H1 (cell line): Measurements from ENCODE around the gene NOSIP. TPM values are rescaled to one million over a fixed set of nuclear protein-coding genes. Genes with fewer than 3 reads are reported as not detected.
A peak's percentile ranks its signal among the peaks of the same experiment; 100 is the strongest.

Experiments
- CTCF ChIA-PET: fragments of 300-600 bp; sonication (Branson Sonifier 250); formaldehyde crosslinking; loops from one replicate; lab custom pipeline; 2021; ENCODE audit not compliant: partially characterized antibody; lab: Charles Lee
- POLR2A ChIA-PET: fragments of 300-600 bp; sonication (Branson Sonifier 250); formaldehyde crosslinking; loops from one replicate; lab custom pipeline; 2021; ENCODE audit warnings: inconsistent platforms; ENCODE audit not compliant: partially characterized antibody; lab: Charles Lee
- DNase-seq, 2 experiments: peaks; one replicate each; pipeline versions ENCODE4 v3.0.0 to v3.0.0-alpha.2; 2010 to 2022; ENCODE audit warnings: low spot score in 2 of 2, low read depth in 1 of 2, mixed read lengths in 1 of 2
- FAIRE-seq: peaks from 2 replicates; lab custom pipeline; 2011; peaks lifted over from hg19 to GRCh38; lab: Jason Lieb, UNC
- H2AFZ ChIP-seq: 2 replicates; pipeline ENCODE4 v1.8.1; 2012; ENCODE audit warnings: low read length, inconsistent platforms
- H2AK5ac ChIP-seq: 2 replicates; pipeline ENCODE4 v1.6.1; 2013; ENCODE audit warnings: low read depth, low read length
- H2BK120ac ChIP-seq: replicated peaks from 2 replicates; pipeline ENCODE3; 2013; ENCODE audit warnings: low read depth, low read length, inconsistent platforms
- H2BK12ac ChIP-seq: 2 replicates; pipeline ENCODE4 v1.6.1; 2013; ENCODE audit warnings: low read depth, low read length
- H2BK15ac ChIP-seq: 2 replicates; pipeline ENCODE4 v1.6.1; 2013; ENCODE audit warnings: low read length
- H2BK20ac ChIP-seq: 2 replicates; pipeline ENCODE4 v1.6.1; 2013; ENCODE audit warnings: low read length
- H2BK5ac ChIP-seq: 2 replicates; pipeline ENCODE4 v1.6.1; 2013; ENCODE audit warnings: low read depth, low read length
- H3K14ac ChIP-seq: 2 replicates; pipeline ENCODE4 v1.6.1; 2013; ENCODE audit warnings: inconsistent platforms; ENCODE audit not compliant: insufficient read length
- H3K18ac ChIP-seq: 2 replicates; pipeline ENCODE4 v1.6.1; 2013; ENCODE audit warnings: low read length; ENCODE audit errors: extremely low read depth
- H3K23ac ChIP-seq: 2 replicates; pipeline ENCODE4 v1.6.1; 2013; ENCODE audit warnings: inconsistent platforms; ENCODE audit not compliant: insufficient read length
- H3K23me2 ChIP-seq: 2 replicates; pipeline ENCODE4 v1.6.1; 2013; ENCODE audit warnings: low read depth, low read length
- H3K27ac ChIP-seq: 2 replicates; pipeline ENCODE4 v1.6.1; 2011; ENCODE audit warnings: low read depth, low read length, inconsistent platforms
- H3K27me3 ChIP-seq, 4 experiments: replicated peaks in 1 of 4; 1 replicate in 1 of 4; 2 replicates in 3 of 4; pipeline versions ENCODE4 v1.6.1 to v1.8.1; 2011 to 2013; ENCODE audit warnings: low read length in 3 of 4, mild to moderate bottlenecking in 3 of 4, inconsistent platforms in 2 of 4, mixed read lengths in 2 of 4, moderate library complexity in 1 of 4; ENCODE audit not compliant: control insufficient read depth in 3 of 4, insufficient read depth in 3 of 4; ENCODE audit errors: extremely low read depth in 1 of 4
- H3K36me3 ChIP-seq, 4 experiments: 2 replicates each; pipeline versions ENCODE4 v1.6.1 to v1.8.1; 2011 to 2013; ENCODE audit warnings: mild to moderate bottlenecking in 4 of 4, low read length in 3 of 4, moderate library complexity in 2 of 4, control low read depth in 1 of 4, inconsistent platforms in 1 of 4; ENCODE audit not compliant: insufficient read depth in 4 of 4, control insufficient read depth in 2 of 4
- H3K4ac ChIP-seq: replicated peaks from 2 replicates; pipeline ENCODE3; 2013; ENCODE audit warnings: low read length, low read depth, mixed read lengths, inconsistent platforms; ENCODE audit not compliant: insufficient read length
- H3K4me1 ChIP-seq, 4 experiments: replicated peaks in 1 of 4; 1 replicate in 1 of 4; 2 replicates in 3 of 4; pipeline versions ENCODE4 v1.6.1 to v1.8.1; 2011 to 2013; ENCODE audit warnings: low read length in 3 of 4, inconsistent platforms in 2 of 4, mixed read lengths in 1 of 4; ENCODE audit not compliant: insufficient read depth in 4 of 4, control insufficient read depth in 3 of 4
- H3K4me2 ChIP-seq, 2 experiments: 2 replicates each; pipeline versions ENCODE4 v1.6.1 to v1.8.1; 2011 to 2013; ENCODE audit warnings: low read depth in 2 of 2, low read length in 2 of 2, control low read depth in 1 of 2, inconsistent platforms in 1 of 2, mild to moderate bottlenecking in 1 of 2; ENCODE audit not compliant: insufficient read depth in 1 of 2
- H3K4me3 ChIP-seq, 4 experiments: fragments of 200-600, 300-600 bp in 1 of 4; sonication (generic), shearing (Covaris generic), sonication (Bioruptor Twin) in 1 of 4; 2 replicates each; pipeline versions ENCODE4 v1.5.1 to v1.8.1; 2011 to 2016; ENCODE audit warnings: low read length in 4 of 4, low read depth in 3 of 4, control low read depth in 2 of 4, inconsistent platforms in 2 of 4, mild to moderate bottlenecking in 2 of 4, mixed read lengths in 1 of 4, moderate library complexity in 1 of 4; ENCODE audit not compliant: insufficient read depth in 2 of 4; ENCODE audit errors: extremely low read depth in 1 of 4
- H3K56ac ChIP-seq: replicated peaks from 2 replicates; pipeline ENCODE3; 2013; ENCODE audit warnings: low read depth, mild to moderate bottlenecking, mixed read lengths, low read length, inconsistent platforms; ENCODE audit not compliant: insufficient read length
- H3K79me1 ChIP-seq: 2 replicates; pipeline ENCODE4 v1.6.1; 2013; ENCODE audit warnings: low read depth, low read length, control low read depth
- H3K79me2 ChIP-seq, 2 experiments: 2 replicates each; pipeline versions ENCODE4 v1.6.1 to v1.8.1; 2012 to 2013; ENCODE audit warnings: low read length in 2 of 2, mild to moderate bottlenecking in 2 of 2, inconsistent platforms in 1 of 2; ENCODE audit not compliant: insufficient read depth in 2 of 2, control insufficient read depth in 1 of 2
- H3K9ac ChIP-seq, 4 experiments: replicated peaks in 1 of 4; 1 replicate in 1 of 4; 2 replicates in 3 of 4; pipeline versions ENCODE4 v1.6.1 to v1.8.1; 2011 to 2013; ENCODE audit warnings: low read depth in 3 of 4, low read length in 3 of 4, control low read depth in 2 of 4, mild to moderate bottlenecking in 2 of 4, moderate library complexity in 2 of 4, inconsistent platforms in 1 of 4; ENCODE audit errors: extremely low read depth in 1 of 4
- H3K9me3 ChIP-seq, 2 experiments: 2 replicates each; pipeline versions ENCODE4 v1.6.1 to v1.8.1; 2012 to 2013; ENCODE audit warnings: mild to moderate bottlenecking in 2 of 2, moderate library complexity in 2 of 2, control low read depth in 1 of 2, inconsistent platforms in 1 of 2, low read depth in 1 of 2, low read length in 1 of 2, mixed read lengths in 1 of 2; ENCODE audit not compliant: insufficient read depth in 2 of 2
- H4K20me1 ChIP-seq, 2 experiments: replicated peaks in 1 of 2; 2 replicates each; pipeline versions ENCODE3 to v1.8.1; 2011 to 2013; ENCODE audit warnings: inconsistent platforms in 2 of 2, low read length in 2 of 2, mild to moderate bottlenecking in 1 of 2; ENCODE audit not compliant: insufficient read depth in 2 of 2, control insufficient read depth in 1 of 2
- H4K5ac ChIP-seq: 2 replicates; pipeline ENCODE4 v1.6.1; 2013; ENCODE audit warnings: low read length, low read depth, mixed read lengths, inconsistent platforms; ENCODE audit not compliant: insufficient read length
- H4K8ac ChIP-seq: 2 replicates; pipeline ENCODE4 v1.8.0; 2013; ENCODE audit warnings: mild to moderate bottlenecking, moderate library complexity, low read length, inconsistent platforms; ENCODE audit not compliant: insufficient read depth; ENCODE audit errors: extremely low read depth
- H4K91ac ChIP-seq: replicated peaks from 2 replicates; pipeline ENCODE3; 2013; ENCODE audit warnings: low read length, mixed read lengths, inconsistent platforms; ENCODE audit not compliant: insufficient read length
- ASH2L ChIP-seq: fragments of 200-600, 300-600 bp; sonication (generic); IDR thresholded peaks from one replicate; pipeline ENCODE4 v1.7.1; 2017; ENCODE audit warnings: low read length
- CBX5 ChIP-seq: fragments of 300-800, 300-1000 bp; sonication (generic); IDR thresholded peaks from 2 replicates; pipeline ENCODE4 v1.7.1; 2016; ENCODE audit warnings: antibody characterized with exemption, low read length, low read depth
- CHD2 ChIP-seq: IDR thresholded peaks from 2 replicates; pipeline ENCODE4 v1.6.1; 2012; ENCODE audit warnings: low read length, improper control_type of control experiment
- GABPA ChIP-seq: IDR thresholded peaks from 2 replicates; pipeline ENCODE4 v1.6.1; 2011; ENCODE audit warnings: mild to moderate bottlenecking, low read length, moderate library complexity, borderline replicate concordance; ENCODE audit not compliant: insufficient read depth
- NANOG ChIP-seq: IDR thresholded peaks from 2 replicates; pipeline ENCODE4 v1.6.1; 2011; ENCODE audit warnings: low read length, low read depth, mild to moderate bottlenecking, inconsistent platforms; ENCODE audit not compliant: insufficient read depth, poor library complexity, severe bottlenecking
- POLR2AphosphoS5 ChIP-seq: IDR thresholded peaks from 2 replicates; pipeline ENCODE4 v1.6.1; 2011; ENCODE audit warnings: low read depth, low read length
- RBBP5 ChIP-seq: IDR thresholded peaks from 2 replicates; pipeline ENCODE4 v1.7.1; 2012; ENCODE audit warnings: low read depth, mild to moderate bottlenecking, inconsistent platforms, low read length, moderate library complexity, borderline replicate concordance
- RFX5 ChIP-seq: IDR thresholded peaks from 2 replicates; pipeline ENCODE4 v1.6.1; 2011; ENCODE audit warnings: low read depth, low read length, improper control_type of control experiment, borderline replicate concordance
- RNF2 ChIP-seq: fragments of 200-900, 300-1000 bp; sonication (generic); IDR thresholded peaks from 2 replicates; pipeline ENCODE4 v1.7.1; 2016; ENCODE audit warnings: borderline replicate concordance, low read depth, mild to moderate bottlenecking, antibody characterized with exemption, low read length; ENCODE audit not compliant: poor library complexity, severe bottlenecking; ENCODE audit errors: missing control alignments
- SP4 ChIP-seq: IDR thresholded peaks from 2 replicates; pipeline ENCODE4 v1.6.1; 2012; ENCODE audit warnings: low read length, inconsistent platforms
- ZNF274 ChIP-seq: IDR thresholded peaks from 2 replicates; pipeline ENCODE4 v1.7.0; 2012; ENCODE audit warnings: low read length, borderline replicate concordance; ENCODE audit errors: extremely low read depth
- WGBS, 2 experiments: shearing (Covaris generic) in 1 of 2; methylation state at CpG; one replicate each; pipeline versions ENCODE4 v1.1.6 to v1.1.7; 2013 to 2015; ENCODE audit warnings: low lambda C conversion rate in 2 of 2, mixed read lengths in 2 of 2, inconsistent platforms in 1 of 2, low coverage in 1 of 2, missing lambda C conversion rate in 1 of 2; ENCODE audit not compliant: insufficient replicate concordance in 2 of 2, insufficient coverage in 1 of 2, insufficient read length in 1 of 2; ENCODE audit errors: extremely low coverage in 1 of 2, missing lambda C conversion rate in 1 of 2; 5-methylcytosine and 5-hydroxymethylcytosine counted together
- polyA plus RNA-seq, 7 experiments: library from polyadenylated mRNA; depleted of rRNA in 3 of 7; stranded (reverse) in 5 of 7; unstranded in 2 of 7; fragments of >200 nt in 5 of 7; fragments of 200-250 nt in 2 of 7; gene quantifications; 1 replicate in 5 of 7; 2 replicates in 1 of 7; 4 replicates in 1 of 7; pipeline versions ENCODE4 v1.2.1 to v1.2.3, GENCODE V29; 2011 to 2013; ENCODE audit warnings: missing spikeins in 2 of 7, mixed read lengths in 2 of 7
- total RNA-seq: library from RNA; stranded (reverse); fragmentation: NEBNext Ultra II Directional; extraction: Animal tissue kit (Norgen Biotek cat#: 25700); gene quantifications from 2 replicates; pipeline ENCODE4 v1.2.1, GENCODE V29; 2021

The NOSIP gene
- total and polyA plus RNA-seq, 2 of the 8 experiments (the other 6 are each of a cell fraction or from before 2014, with no cell fraction given): 85.1 to 192 TPM

DNA sequence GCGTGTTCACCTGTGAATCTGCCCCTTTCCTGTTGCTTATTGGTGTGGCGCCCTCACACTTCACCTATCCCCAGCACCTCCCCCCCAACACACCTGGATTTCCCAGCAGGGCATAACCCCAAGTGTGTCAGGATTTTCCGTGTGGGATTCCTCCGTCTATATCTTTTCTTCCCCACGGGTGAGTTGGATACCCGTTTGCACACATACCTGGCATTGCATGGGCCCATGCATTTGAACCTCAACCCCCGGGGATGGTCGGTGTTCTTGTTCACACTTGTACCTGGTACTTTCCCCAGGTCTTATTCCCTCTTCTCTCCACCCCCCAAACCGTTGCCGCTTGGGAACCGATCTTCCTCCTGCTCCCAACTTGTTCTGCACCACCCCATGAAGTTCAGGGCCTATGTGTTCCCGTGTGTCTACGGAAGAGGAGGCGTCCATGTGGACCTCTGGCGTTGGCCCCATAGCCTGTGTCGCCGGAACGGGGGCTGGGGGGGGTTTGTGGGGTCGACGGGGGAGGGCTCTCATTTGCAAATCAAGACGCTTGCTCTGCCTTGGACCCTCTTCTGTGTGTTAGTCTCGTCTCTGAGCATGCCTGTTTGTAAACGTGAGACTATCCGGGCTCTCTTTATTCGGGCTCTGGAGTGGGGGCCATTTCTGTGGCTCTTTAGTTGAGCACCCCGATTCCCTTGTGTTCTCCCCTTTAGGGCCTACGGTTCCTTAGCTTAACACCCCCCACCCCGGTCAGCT, 12.3 kb upstream of the NOSIP start:
- DNase-seq: no peak
- Histone ChIP-seq H2BK120ac (no peak overlapping the region), H3K56ac (peak overlapping the region; percentile 49), H3K4me1 (peaks cover 3 to 9% (median 4%) of the 10 kb centered on the region in 4 experiments; a peak in 6 of 7 replicates), H2AFZ (no peak overlapping the region), H3K9me3 (no peaks in the 10 kb centered on the region), H3K27me3 (no peaks in the 10 kb centered on the region), H3K79me2 (peaks cover 4 to 31% of the 10 kb centered on the region in 2 experiments; a peak in 3 of 4 replicates), H2AK5ac (no peak overlapping the region), H2BK12ac (no peak overlapping the region), H4K20me1 (peaks cover 0 to 6% of the 10 kb centered on the region in 2 experiments), H2BK15ac (peak overlapping the region; percentile 83; the same call in 1 of the 2 replicates), H4K8ac (no peak overlapping the region; the same call in 1 of the 2 replicates), H3K23ac (no peak overlapping the region), H3K27ac (peak overlapping the region; percentile 56; the same call in 1 of the 2 replicates), H4K91ac (peak overlapping the region; percentile 32), H3K4me2 (peak overlapping the region; percentile 87 to 95), H3K4ac (peak overlapping the region; percentile 51), H3K14ac (no peak overlapping the region), H3K18ac (peak overlapping the region; percentile 72), H3K4me3 (peak overlapping the region; percentile 95 to 100 (median 96)), H3K79me1 (peaks cover 8% of the 10 kb centered on the region), H2BK5ac (peak overlapping the region; percentile 92), H4K5ac (peak overlapping the region; percentile 82), H2BK20ac (no peak overlapping the region), H3K36me3 (peaks cover 12 to 38% (median 24%) of the 10 kb centered on the region in 4 experiments; a peak in 7 of 8 replicates), H3K23me2 (peaks cover 20% of the 10 kb centered on the region), H3K9ac (peak overlapping the region; percentile 53 to 83 (median 74))
- CTCF ChIA-PET: interaction anchor here (1.0 kb wide), 1 partner anchor 11 kb away, joined by 3 read pairs; the partner anchor contains the start of gene PRRG2
- WGBS, 2 experiments: 1% methylated on average over 25 of the region's 28 CpGs; no CpG with 5 or more reads in 1 of the 2 experiments
- POLR2A ChIA-PET: interaction anchor here (0.6 to 37.8 kb wide), 16 partner anchors 12 to 106 kb away, joined by 3 to 840 read pairs (median 4); partner anchors contain the start of genes NOSIP, PRMT1, PRRG2 and RPS11
- no peak for FAIRE-seq
- TF ChIP-seq CHD2 (no peak), SP4 (no peak), ZNF274 (no peak), CBX5 (no peak), RBBP5 (0 out of 2 replicates have a peak, but pooled peaks have one; percentile 7), RFX5 (no peak), NANOG (no peak), ASH2L (no peak), RNF2 (no peak), GABPA (no peak), POLR2AphosphoS5 (no peak; the same call in 1 of the 2 replicates)
